NOMO-1 treated with dmso at 0.1 percent for 144 hours (cell line): ENCODE data around the gene LRRC4B.
"Not testable (repeated sequence)": the region's sequence is repeated elsewhere in the genome, so short reads cannot be mapped to it uniquely, and the experiment has no call there.

Experiments
- DNase-seq: peaks from one replicate; lab custom pipeline; 2025; ENCODE audit not compliant: unreplicated experiment; lab: John Stamatoyannopoulos, UW

LRRC4B gene

GRCh38 chr19:50531171-50531612 lies 37.0 kb downstream of the LRRC4B start:
- no peak for DNase-seq

- not testable (repeated sequence) for DNase-seq
These were observed 40.2 kb downstream of the LRRC4B start for GRCh38 chr19:50528052-50528451.

- no peak for DNase-seq
These were observed 45.4 kb downstream of the LRRC4B start for GRCh38 chr19:50522881-50523280.

- DNase-seq: no peak
These were observed 47.3 kb downstream of the LRRC4B start for GRCh38 chr19:50520822-50521465.

GRCh38 chr19:50519006-50519575 lies 49.1 kb downstream of the LRRC4B start:
- DNase-seq: no peak

- DNase-seq: no peak
These were observed 49.9 kb downstream of the LRRC4B start for GRCh38 chr19:50518091-50519005.

GRCh38 chr19:50517704-50518075 lies 50.5 kb downstream of the LRRC4B start:
- DNase-seq: no peak

GRCh38 chr19:50516964-50517703 lies 51.1 kb downstream of the LRRC4B start:
- DNase-seq: no peak

GRCh38 chr19:50516456-50516855 lies 51.8 kb downstream of the LRRC4B start:
- no peak for DNase-seq

GRCh38 chr19:50515168-50515561 lies 53.1 kb downstream of the LRRC4B start:
- no peak for DNase-seq

- no peak for DNase-seq
These were observed 53.7 kb downstream of the LRRC4B start for GRCh38 chr19:50514346-50515167.

- no peak for DNase-seq
These were observed 54.4 kb downstream of the LRRC4B start, which contains the start of gene ASPDH for GRCh38 chr19:50513746-50514345. Gene ASPDH (minus strand): TSS chr19:50513913. CDS start chr19:50513823, 90 bp downstream.

- no peak for DNase-seq
These were observed 55.1 kb downstream of the LRRC4B start for GRCh38 chr19:50512999-50513745.

- no peak for DNase-seq
These were observed 55.9 kb downstream of the LRRC4B start for GRCh38 chr19:50512112-50512998.

- DNase-seq: peak; percentile 99
These were observed 57.0 kb downstream of the LRRC4B start, which contains the start of gene JOSD2 for GRCh38 chr19:50511069-50511822. Gene JOSD2 (minus strand): TSS chr19:50511191. CDS start chr19:50510431, 760 bp downstream.

- no peak for DNase-seq
These were observed 57.6 kb downstream of the LRRC4B start for GRCh38 chr19:50510700-50511068.

GRCh38 chr19:50510121-50510670 lies 58.0 kb downstream of the LRRC4B start:
- no peak for DNase-seq
